CD4-positive, alpha-beta memory T cell (primary cell): ENCODE results near the gene PHLDA3. TPM values are rescaled to one million over a fixed set of nuclear protein-coding genes. Genes with fewer than 3 reads are reported as not detected.

Source experiments
- CTCF ChIA-PET: fragments of 350-600 bp; sonication (Branson Sonifier 250); formaldehyde crosslinking; loops from one replicate; lab custom pipeline; 2021; ENCODE audit warnings: inconsistent platforms; ENCODE audit not compliant: partially characterized antibody; lab: Charles Lee
- POLR2A ChIA-PET: fragments of 350-600 bp; sonication (Branson Sonifier 250); formaldehyde crosslinking; loops from one replicate; lab custom pipeline; 2021; ENCODE audit not compliant: partially characterized antibody; lab: Charles Lee
- DNase-seq, 5 donors: peaks; one replicate each; pipeline versions ENCODE4 v3.0.0 to v3.0.0-alpha.2; 2020 to 2022; ENCODE audit warnings: mixed read lengths in 1 of 5
- H3K27ac ChIP-seq: one replicate; pipeline ENCODE4 v1.7.0; 2013; ENCODE audit warnings: low read depth, low read length
- H3K27me3 ChIP-seq: 2 replicates; pipeline ENCODE4 v1.7.0; 2013; ENCODE audit warnings: mild to moderate bottlenecking, low read length, moderate library complexity; ENCODE audit not compliant: insufficient read depth
- H3K36me3 ChIP-seq: 2 replicates; pipeline ENCODE4 v1.7.0; 2013; ENCODE audit warnings: mild to moderate bottlenecking, low read length, moderate library complexity; ENCODE audit not compliant: insufficient read depth
- H3K4me1 ChIP-seq: 2 replicates; pipeline ENCODE4 v1.7.0; 2013; ENCODE audit warnings: mild to moderate bottlenecking, low read length, moderate library complexity; ENCODE audit not compliant: insufficient read depth
- H3K4me3 ChIP-seq, 2 donors: one replicate each; pipeline ENCODE4 v1.7.0; 2013; ENCODE audit warnings: low read length in 2 of 2, mild to moderate bottlenecking in 1 of 2
- H3K9me3 ChIP-seq, 2 donors: one replicate each; pipeline ENCODE4 v1.7.0; 2013; ENCODE audit warnings: low read length in 2 of 2, control low read depth in 1 of 2; ENCODE audit not compliant: control insufficient read depth in 1 of 2
- H3K27ac Mint-ChIP-seq, 7 donors: one replicate each; pipeline ENCODE4 v1.8.0; 2020 to 2021; ENCODE audit warnings: mixed read lengths in 7 of 7, mild to moderate bottlenecking in 6 of 7, inconsistent platforms in 3 of 7, moderate library complexity in 3 of 7
- H3K27me3 Mint-ChIP-seq, 2 donors: one replicate each; pipeline ENCODE4 v1.8.0; 2020 to 2021; ENCODE audit warnings: mixed read lengths in 2 of 2
- H3K36me3 Mint-ChIP-seq, 2 donors: one replicate each; pipeline ENCODE4 v1.8.0; 2020 to 2021; ENCODE audit warnings: mixed read lengths in 2 of 2, inconsistent platforms in 1 of 2, mild to moderate bottlenecking in 1 of 2
- H3K4me1 Mint-ChIP-seq, 4 donors: one replicate each; pipeline ENCODE4 v1.8.0; 2020 to 2021; ENCODE audit warnings: mixed read lengths in 4 of 4, mild to moderate bottlenecking in 1 of 4
- H3K4me3 Mint-ChIP-seq, 8 donors: one replicate each; pipeline ENCODE4 v1.8.0; 2020 to 2021; ENCODE audit warnings: mixed read lengths in 8 of 8, mild to moderate bottlenecking in 7 of 8, moderate library complexity in 6 of 8, inconsistent platforms in 3 of 8
- H3K9me3 Mint-ChIP-seq, 8 donors: one replicate each; pipeline ENCODE4 v1.8.0; 2020 to 2021; ENCODE audit warnings: mixed read lengths in 8 of 8, mild to moderate bottlenecking in 5 of 8, inconsistent platforms in 3 of 8, moderate library complexity in 1 of 8
- intact Hi-C: fragments of 100-400 bp; cut with micrococcal nuclease; formaldehyde crosslinking; loops from one replicate; pipeline ENCODE4 v1.15.1; 2023
- polyA plus RNA-seq, 2 donors: library from polyadenylated mRNA; unstranded; fragments of 300-500 nt; fragmentation: Illumina TruSeq; gene quantifications; one replicate each; pipeline ENCODE4 v1.2.3, GENCODE V29; 2021
- total RNA-seq, 2 experiments: library from RNA; stranded (reverse); gene quantifications; one replicate each; pipeline ENCODE4 v1.2.3, GENCODE V29; 2021

Gene PHLDA3
- total and polyA plus RNA-seq, 4 experiments from 2014 or later, result 0.30 to 7.8 (median 4.0) TPM

- no peak for DNase-seq
- Histone ChIP-seq H3K27ac (no peak overlapping the region), H3K4me3 (no peak overlapping the region), H3K4me1 (peaks cover 7% of the 10 kb centered on the region), H3K27me3 (no peaks in the 10 kb centered on the region), H3K36me3 (no peaks in the 10 kb centered on the region), H3K9me3 (no peaks in the 10 kb centered on the region)
- Mint-ChIP-seq H3K36me3 (no peaks in the 10 kb centered on the region), H3K27ac (no peak overlapping the region), H3K9me3 (no peaks in the 10 kb centered on the region), H3K27me3 (peaks cover 13 to 20% of the 10 kb centered on the region in 2 donors), H3K4me3 (no peak overlapping the region), H3K4me1 (peaks cover 5 to 19% (median 10%) of the 10 kb centered on the region in 4 donors)
- intact Hi-C loops, result no loop called here
- ChIA-PET CTCF (interaction anchor here (1.0 to 1.7 kb wide), 2 partner anchors 15 to 46 kb away, joined by 3 to 4 read pairs; no protein-coding TSS in a partner anchor), POLR2A (no interaction called here)
These were observed 2.5 kb downstream of the PHLDA3 start for GRCh38 chr1:201466492-201466891.

- DNase-seq, result no peak
- Histone ChIP-seq H3K4me3 (no peak overlapping the region), H3K27ac (no peak overlapping the region), H3K27me3 (no peaks in the 10 kb centered on the region), H3K4me1 (peaks cover 7% of the 10 kb centered on the region), H3K36me3 (no peaks in the 10 kb centered on the region), H3K9me3 (no peaks in the 10 kb centered on the region)
- ChIA-PET POLR2A (no interaction called here), CTCF (interaction anchor here (1.7 kb wide), 1 partner anchor 15 kb away, joined by 4 read pairs; no protein-coding TSS in a partner anchor)
- peaks cover 8 to 14% of the 10 kb centered on the region in 2 donors for H3K27me3 Mint-ChIP-seq
- no peak overlapping the region for H3K27ac Mint-ChIP-seq
- peaks cover 5 to 19% (median 10%) of the 10 kb centered on the region in 4 donors for H3K4me1 Mint-ChIP-seq
- intact Hi-C loops, result no loop called here
- H3K9me3 Mint-ChIP-seq, result no peaks in the 10 kb centered on the region
- no peak overlapping the region for H3K4me3 Mint-ChIP-seq
- H3K36me3 Mint-ChIP-seq, result no peaks in the 10 kb centered on the region
These were observed 3.2 kb downstream of the PHLDA3 start for GRCh38 chr1:201465698-201466290.

- H3K36me3 ChIP-seq, result no peaks in the 10 kb centered on the region
- POLR2A ChIA-PET, result no interaction called here
- H3K27me3 ChIP-seq, result no peaks in the 10 kb centered on the region
- DNase-seq, result no peak
- Mint-ChIP-seq H3K27me3 (no peaks in the 10 kb centered on the region), H3K36me3 (no peaks in the 10 kb centered on the region), H3K4me3 (no peak overlapping the region), H3K27ac (no peak overlapping the region), H3K9me3 (no peaks in the 10 kb centered on the region), H3K4me1 (peaks cover 0 to 7% (median 3%) of the 10 kb centered on the region in 4 donors)
- no peaks in the 10 kb centered on the region for H3K9me3 ChIP-seq
- CTCF ChIA-PET, result interaction anchor here (1.6 kb wide), 1 partner anchor 18 kb away, joined by 3 read pairs; no protein-coding TSS in a partner anchor
- H3K4me1 ChIP-seq, result peaks cover under 1% of the 10 kb centered on the region
- intact Hi-C loops, result no loop called here
- H3K27ac ChIP-seq, result no peak overlapping the region
- H3K4me3 ChIP-seq, result no peak overlapping the region
These were observed 5.9 kb downstream of the PHLDA3 start for GRCh38 chr1:201463071-201463552.

- no peaks in the 10 kb centered on the region for H3K36me3 Mint-ChIP-seq
- H3K36me3 ChIP-seq, result no peaks in the 10 kb centered on the region
- H3K27me3 Mint-ChIP-seq, result no peaks in the 10 kb centered on the region
- H3K27me3 ChIP-seq, result no peaks in the 10 kb centered on the region
- no peaks in the 10 kb centered on the region for H3K9me3 ChIP-seq
- no peak overlapping the region for H3K27ac Mint-ChIP-seq
- ChIA-PET POLR2A (no interaction called here), CTCF (interaction anchor here (3.3 kb wide), 1 partner anchor 13 kb away, joined by 9 read pairs; no protein-coding TSS in a partner anchor)
- intact Hi-C loops, result no loop called here
- no peak overlapping the region for H3K4me3 Mint-ChIP-seq
- no peaks in the 10 kb centered on the region for H3K4me1 Mint-ChIP-seq
- H3K9me3 Mint-ChIP-seq, result no peaks in the 10 kb centered on the region
- no peak overlapping the region for H3K4me3 ChIP-seq
- no peak overlapping the region for H3K27ac ChIP-seq
- no peaks in the 10 kb centered on the region for H3K4me1 ChIP-seq
- no peak for DNase-seq
These were observed 7.1 kb downstream of the PHLDA3 start for GRCh38 chr1:201461645-201462441.

GRCh38 chr1:201460814-201461644 is 8.0 kb downstream of the PHLDA3 start:
- H3K4me3 ChIP-seq, result no peak overlapping the region
- POLR2A ChIA-PET, result no interaction called here
- H3K36me3 Mint-ChIP-seq, result no peaks in the 10 kb centered on the region

GRCh38 chr1:201459775-201460174 is 9.2 kb downstream of the PHLDA3 start:
- no peaks in the 10 kb centered on the region for H3K4me1 ChIP-seq
- no peaks in the 10 kb centered on the region for H3K9me3 ChIP-seq
- H3K36me3 ChIP-seq, result no peaks in the 10 kb centered on the region
- CTCF ChIA-PET, result interaction anchor here (3.3 kb wide), 1 partner anchor 11 kb away, joined by 9 read pairs; no protein-coding TSS in a partner anchor
- Mint-ChIP-seq H3K4me1 (no peaks in the 10 kb centered on the region), H3K36me3 (no peaks in the 10 kb centered on the region), H3K27ac (no peak overlapping the region), H3K4me3 (no peak overlapping the region), H3K27me3 (peaks cover 2 to 3% of the 10 kb centered on the region in 2 donors), H3K9me3 (no peaks in the 10 kb centered on the region)
- POLR2A ChIA-PET, result no interaction called here
- no peaks in the 10 kb centered on the region for H3K27me3 ChIP-seq
- no peak overlapping the region for H3K27ac ChIP-seq
- intact Hi-C loops, result no loop called here
- H3K4me3 ChIP-seq, result no peak overlapping the region
- no peak for DNase-seq

More at GRCh38 chr1:201460814-201461644, 8.0 kb downstream of the PHLDA3 start:
- H3K27ac Mint-ChIP-seq, result peak overlapping the region in 1 of 7 donors; percentile 8
- no peak overlapping the region for H3K27ac ChIP-seq
- H3K9me3 Mint-ChIP-seq, result no peaks in the 10 kb centered on the region
- H3K4me1 ChIP-seq, result no peaks in the 10 kb centered on the region
- no peak overlapping the region for H3K4me3 Mint-ChIP-seq
- H3K9me3 ChIP-seq, result no peaks in the 10 kb centered on the region
- CTCF ChIA-PET, result interaction anchor here (3.3 kb wide), 1 partner anchor 13 kb away, joined by 9 read pairs; no protein-coding TSS in a partner anchor
- DNase-seq, result no peak
- H3K4me1 Mint-ChIP-seq, result no peaks in the 10 kb centered on the region
- intact Hi-C loops, result no loop called here
- no peaks in the 10 kb centered on the region for H3K27me3 Mint-ChIP-seq
- H3K36me3 ChIP-seq, result no peaks in the 10 kb centered on the region
- H3K27me3 ChIP-seq, result no peaks in the 10 kb centered on the region
